ENCODE measurements around the gene MYRFL.
"Not testable (repeated sequence)": the region's sequence is repeated elsewhere in the genome, so short reads cannot be mapped to it uniquely, and the experiment has no call there.

Gene MYRFL

DNA sequence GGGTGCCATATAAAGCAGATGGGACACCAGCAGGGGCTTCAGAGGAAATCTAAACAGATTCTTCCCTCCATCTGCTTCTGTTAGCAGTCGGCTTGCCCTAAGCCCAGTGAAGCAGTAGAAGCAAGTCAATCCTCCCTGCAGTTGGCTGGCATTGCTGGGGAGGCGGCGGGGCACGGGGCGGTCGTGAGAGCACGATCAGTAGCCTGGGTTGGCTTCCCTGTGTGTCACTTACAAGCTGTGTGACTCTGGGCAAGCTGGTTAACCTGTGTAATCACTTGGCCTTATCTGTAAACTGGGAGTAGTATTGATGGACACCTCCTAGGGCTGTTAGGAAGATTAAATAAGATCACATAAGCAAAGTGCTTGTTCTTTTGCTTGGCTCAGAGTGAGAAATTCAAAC is 19.4 kb downstream of the MYRFL start:
- no peak for DNase-seq

DNA sequence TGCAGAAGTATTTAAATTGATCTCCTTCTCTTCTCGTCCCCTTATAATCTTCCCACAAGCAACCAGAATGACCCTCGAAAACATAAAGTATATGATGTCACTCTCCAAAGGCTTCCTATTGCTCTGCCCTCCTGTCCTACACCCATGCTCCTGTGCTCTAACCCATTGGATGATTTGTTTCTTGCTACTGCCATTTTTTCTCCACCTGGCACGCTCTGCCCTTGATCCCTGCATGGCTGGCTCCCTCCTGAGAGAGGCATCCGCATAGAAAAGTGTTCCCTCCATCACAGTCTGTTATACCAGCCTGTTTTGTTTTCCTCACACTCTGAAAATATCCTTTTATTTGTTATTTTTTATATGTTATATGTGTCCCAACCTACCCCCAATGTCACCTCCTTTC is 19.8 kb downstream of the MYRFL start:
- no peak for DNase-seq

DNA sequence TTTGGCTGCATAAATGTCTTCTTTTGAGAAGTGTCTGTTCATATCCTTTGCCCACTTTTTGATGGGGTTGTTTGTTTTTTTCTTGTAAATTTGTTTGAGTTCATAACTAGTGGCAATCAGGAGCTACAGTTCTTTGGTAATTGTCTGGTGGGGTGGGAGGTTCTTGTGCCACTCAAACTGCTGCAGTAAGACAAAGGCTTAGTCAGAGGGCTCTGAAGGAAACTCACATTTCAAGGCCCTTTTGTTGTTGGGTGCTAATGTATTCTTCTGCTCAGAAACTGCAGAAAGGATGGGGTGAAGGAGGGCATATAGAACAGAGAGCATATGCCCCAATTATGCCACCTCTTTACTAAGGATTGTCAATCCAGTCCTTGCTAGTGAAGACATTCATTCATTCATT is 21.9 kb downstream of the MYRFL start:
- DNase-seq = no peak

DNA sequence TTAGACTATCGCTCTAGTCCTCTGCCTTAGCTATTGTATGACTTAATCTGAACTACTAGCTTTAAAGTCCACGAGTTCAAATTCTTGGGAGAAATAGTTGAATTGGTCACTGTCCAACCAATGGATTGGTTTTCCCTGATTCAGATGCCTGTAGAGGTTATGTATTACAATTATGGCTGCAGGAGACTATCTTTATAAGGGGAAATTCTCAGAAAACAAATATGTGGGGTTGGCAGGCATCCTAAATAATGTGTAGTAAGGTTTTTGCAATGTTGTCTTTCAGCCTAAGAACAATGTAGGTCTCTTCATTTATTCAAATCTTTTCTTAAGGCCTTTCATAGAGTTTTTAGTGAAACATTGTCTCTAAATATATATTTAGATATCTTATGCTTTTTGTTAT is 26.9 kb downstream of the MYRFL start:
- no peak for DNase-seq

DNA sequence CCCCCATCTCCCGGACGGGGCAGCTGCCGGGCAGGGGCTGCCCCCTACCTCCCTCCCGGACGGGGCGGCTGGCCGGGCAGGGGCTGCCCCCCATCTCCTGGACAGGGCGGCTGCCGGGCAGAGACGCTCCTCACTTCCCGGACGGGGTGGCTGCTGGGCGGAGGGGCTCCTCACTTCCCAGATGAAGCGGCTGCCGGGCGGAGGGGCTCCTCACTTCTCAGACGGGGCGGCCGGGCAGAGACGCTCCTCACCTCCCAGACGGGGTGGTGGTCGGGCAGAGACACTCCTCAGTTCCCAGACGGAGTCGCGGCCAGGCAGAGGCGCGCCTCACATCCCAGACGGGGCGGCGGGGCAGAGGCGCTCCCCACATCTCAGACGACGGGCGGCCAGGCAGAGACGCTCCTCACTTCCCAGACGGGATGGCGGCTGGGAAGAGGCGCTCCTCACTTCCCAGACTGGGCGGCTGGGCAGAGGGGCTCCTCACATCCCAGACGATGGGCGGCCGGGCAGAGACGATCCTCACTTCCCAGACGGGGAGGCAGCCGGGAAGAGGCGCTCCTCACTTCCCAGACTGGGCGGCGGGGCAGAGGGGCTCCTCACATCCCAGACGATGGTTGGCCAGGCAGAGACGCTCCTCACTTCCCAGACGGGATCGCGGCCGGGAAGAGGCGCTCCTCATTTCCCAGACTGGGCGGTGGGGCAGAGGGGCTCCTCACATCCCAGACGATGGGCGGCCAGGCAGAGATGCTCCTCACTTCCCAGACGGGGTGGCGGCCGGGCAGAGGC is 28.3 kb downstream of the MYRFL start:
- not testable (repeated sequence) for DNase-seq

DNA sequence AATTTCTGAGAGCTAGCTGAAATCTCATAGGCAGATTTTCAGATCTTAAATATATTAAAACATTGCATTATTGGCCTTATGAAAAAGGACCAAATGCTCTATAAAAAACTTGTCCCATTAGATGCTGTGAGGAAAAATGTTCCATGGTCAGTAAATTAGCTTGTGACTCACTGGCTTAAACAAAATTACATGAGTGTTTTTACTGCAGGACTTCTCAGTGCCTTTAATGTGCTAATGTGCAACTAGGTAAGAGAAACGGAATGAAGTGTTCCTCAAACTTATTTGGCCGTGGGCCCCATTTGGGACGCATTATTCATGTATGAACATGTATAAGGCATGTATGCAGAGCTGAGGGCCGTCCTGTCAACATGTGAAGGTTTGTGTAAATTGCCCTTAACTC is 41.7 kb downstream of the MYRFL start:
- no peak for DNase-seq

DNA sequence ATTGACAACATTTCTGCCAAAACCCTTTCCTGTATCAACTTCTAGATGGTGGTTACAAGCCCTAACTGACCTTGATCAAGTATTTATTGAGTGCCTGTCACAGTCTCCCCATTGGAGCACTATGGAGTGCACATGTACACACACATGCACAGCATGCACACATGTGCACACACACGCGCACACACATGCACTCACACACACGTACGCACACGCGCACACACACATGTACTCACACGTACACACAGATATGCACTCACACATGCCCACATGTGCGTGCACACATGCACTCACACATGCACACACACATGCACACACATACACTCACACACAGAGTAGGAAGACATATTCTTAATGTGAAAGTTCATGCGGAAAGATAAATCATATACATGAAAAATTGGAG is 43.7 kb downstream of the MYRFL start:
- no peak for DNase-seq

DNA sequence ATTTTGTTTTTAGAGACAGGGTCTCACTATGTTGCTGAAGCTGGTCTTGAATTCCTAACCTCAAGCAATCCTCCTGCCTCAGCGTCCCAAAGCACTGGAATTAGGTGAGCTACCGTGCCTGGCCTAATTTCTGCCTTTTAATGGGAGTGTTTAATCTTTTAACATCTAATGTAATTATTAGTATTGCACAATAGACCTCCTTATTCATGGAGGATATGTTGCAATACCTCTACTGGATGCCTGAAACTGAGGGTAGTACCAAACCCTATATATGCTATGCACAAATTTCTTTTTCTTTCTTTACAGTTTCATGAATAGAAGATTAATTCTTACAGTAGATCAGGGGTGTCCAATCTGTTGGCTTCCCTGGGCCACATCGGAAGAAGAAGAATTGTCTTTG is 47.8 kb downstream of the MYRFL start:
- no peak for DNase-seq

DNA sequence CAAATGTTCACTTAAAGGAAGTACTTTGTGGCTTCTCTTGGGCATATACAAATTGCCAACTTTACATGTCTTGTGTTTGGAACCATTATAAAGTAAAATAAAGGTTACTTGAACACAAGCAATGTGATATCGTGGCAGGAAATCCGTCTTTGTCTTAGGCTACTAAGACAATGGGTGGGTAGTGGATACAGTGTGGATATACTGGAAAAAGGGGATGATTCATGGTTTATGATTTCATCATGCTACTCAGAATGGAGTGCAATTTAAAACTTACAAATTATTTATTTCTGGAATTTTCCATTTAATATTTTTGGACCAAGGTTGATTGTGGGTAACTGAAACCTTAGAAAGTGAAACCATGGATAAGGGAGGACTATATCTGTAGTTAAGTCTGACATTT is 48.4 kb downstream of the MYRFL start:
- no peak for DNase-seq

DNA sequence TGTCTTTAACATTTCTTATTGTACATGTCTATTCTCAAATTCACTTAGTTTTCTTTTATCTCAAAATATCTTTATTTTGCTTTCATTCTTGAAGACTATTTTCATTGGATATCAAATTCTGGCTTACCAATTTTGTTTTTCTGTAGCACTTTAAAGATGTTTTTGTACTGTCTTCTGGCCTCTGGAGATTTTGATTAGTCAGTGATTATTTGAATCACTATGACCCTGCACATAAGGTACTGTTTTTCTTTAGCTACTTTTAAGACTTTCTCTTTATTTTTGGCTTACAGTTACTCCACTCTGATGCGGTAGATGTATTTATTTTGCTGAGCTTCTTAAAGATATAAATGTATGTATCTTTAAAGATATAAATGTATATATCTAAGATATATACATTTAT is 49.6 kb downstream of the MYRFL start:
- DNase-seq = no peak

DNA sequence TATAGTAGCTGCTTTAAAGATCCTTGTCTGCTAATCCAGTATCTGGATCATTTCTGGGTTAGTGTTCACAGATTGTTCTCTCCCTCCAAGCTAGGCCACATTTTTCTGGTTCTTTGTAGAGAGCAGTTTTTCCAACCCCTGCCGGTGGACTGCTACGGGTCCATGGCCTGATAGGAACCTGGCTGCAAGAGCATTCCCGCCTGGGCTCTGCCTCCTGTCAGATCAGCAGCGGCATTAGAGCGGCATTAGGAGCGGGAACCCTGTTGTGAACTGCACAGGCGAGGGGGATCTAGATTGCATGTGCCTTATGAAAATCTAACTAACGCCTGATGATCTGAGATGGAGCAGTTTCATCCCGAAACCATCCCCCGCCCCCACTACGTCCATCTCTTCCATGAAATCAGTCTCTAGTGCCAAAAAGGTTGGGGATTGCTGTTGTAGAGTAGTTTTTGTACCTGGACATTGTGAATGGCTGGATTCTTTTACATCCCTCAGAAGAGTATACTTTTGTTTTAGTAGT is 50.4 kb downstream of the MYRFL start:
- no peak for DNase-seq

DNA sequence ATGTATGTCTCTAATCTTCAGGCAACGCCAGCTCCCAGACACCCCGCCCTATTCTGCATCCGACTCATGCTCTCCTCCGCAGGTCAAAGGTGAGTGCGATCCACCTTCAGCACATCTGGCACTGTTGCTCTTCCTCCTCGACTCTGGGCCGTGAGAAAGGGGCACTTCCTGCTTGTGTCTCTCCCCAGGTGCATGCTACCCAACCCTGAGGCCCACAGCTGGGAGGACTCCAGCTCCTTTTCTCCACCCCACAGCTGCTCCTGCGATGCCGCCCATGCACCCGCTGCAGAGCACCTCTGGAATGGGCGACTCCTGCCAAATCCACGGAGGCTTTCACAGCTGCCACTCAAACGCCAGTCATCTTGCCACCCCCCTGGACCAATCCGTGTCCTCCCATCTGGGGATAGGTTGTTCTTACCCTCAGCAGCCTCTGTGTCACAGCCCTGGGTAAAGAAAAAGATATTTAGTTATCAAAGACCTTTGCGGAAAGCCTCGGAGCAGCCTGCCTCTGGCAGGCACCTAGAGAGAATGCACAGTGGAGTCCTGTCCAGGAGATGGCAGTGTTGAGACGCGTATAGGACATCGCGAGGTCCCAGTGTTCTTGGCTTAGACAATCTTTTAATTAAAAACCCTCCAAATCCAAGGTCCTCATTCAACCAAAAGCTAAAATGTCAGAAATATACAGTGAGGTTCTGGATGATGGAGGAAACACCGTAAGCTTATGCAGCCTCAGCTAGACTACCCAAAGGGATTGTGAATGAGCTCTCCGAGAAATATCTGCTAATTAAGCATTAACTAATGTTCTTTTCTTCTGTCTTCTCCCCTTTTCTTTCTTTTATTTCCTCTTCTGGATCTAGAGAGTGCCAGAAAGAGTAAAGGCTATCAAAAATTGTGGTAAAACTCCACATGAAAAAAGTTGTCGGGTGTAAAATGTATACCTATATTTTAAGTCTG is 54.3 kb downstream of the MYRFL start:
- DNase-seq = peak; percentile 47

DNA sequence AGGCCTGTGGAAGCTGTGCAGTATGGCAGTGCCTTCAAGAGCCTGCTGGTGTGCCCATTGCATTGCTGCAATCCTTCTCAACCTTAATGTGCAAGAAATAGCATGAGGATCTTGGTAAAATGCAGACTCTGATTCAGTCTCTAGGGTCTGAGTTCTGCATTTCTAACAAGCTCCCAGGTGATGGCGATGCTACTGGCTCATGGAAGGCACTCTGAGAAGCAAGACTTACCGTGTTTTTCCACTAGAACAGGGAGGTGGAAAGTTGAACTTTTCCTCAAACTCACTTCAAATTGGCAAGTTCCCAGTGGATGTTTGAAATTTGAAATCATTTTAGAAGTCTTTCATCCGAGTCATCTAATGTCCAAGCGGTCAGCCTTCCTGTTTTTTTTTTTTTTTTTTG is 55.5 kb downstream of the MYRFL start:
- no peak for DNase-seq

DNA sequence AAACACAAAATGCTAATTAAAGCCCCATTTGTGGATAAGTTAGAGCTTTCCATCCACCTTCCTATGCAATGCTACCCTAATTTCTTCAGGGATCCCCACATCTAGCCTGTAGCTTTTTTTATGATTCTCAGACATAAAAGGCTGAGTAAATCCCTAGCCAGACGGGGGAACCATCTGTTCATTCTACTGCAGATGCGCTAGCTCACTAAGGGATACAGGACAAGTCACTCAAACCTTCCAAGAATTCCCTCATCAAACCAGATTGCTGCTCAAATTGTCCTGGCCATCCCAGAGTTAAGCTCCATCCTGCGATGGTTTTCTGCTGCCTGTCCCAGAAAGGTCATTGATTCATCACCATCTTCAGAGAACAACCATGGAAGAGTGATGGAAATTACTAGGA is 56.7 kb downstream of the MYRFL start:
- DNase-seq = no peak

DNA sequence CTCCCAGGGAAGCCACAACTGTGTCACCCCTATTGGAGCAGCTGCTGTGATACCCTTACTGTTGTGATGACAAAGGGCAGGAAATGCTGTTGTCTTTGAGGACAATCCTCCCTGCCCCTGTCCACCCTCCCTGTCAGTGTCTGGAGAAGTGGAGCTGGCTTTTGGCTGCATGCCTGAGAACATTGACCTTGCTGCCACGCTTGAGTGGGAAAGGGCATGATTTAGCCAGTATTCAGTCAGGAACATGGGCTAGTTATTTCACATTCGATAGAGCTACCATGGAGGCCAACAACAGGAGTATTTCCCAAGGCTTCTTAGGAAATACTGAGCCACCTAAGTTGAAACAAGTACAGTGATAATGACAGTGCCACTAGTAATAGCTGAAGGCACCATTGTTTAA is 59.4 kb downstream of the MYRFL start:
- no peak for DNase-seq

DNA sequence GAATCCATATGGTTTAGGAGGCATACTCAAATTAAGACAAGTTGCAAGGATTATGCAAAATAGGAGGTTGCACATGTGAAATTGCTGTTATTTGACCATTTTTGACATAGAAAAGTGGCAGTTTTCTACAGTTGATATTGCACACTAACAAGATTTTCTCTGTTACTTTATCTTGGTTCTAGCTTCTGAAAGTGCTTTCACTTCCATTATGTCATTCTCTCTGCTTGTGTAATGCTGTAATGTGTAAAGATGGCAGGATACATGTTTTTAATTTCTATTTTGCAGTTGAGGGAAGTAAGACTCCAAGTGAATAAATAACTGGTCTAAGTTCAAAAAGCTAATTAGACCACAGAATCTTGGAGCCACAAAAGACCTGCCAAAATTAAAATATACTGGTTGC is 60.6 kb downstream of the MYRFL start:
- DNase-seq = no peak

DNA sequence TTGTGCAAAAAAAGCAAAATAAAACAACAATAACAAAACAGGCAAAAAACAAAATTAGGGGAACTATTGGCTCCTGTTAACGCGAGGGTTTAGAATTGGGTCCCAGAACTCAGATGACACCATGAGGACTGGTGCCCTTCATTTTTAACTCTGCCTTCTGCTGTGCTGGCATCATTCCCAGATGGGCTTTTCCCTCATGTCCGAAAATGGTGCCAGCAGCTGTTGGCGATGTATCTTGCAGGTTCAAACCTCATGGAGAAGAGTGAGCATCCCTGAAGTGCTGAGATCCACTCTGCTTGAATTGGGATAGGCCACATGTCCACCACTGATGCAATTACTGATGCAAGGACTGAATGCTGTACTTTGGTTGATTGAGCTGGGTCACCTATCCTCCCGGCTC is 61.1 kb downstream of the MYRFL start:
- no peak for DNase-seq

DNA sequence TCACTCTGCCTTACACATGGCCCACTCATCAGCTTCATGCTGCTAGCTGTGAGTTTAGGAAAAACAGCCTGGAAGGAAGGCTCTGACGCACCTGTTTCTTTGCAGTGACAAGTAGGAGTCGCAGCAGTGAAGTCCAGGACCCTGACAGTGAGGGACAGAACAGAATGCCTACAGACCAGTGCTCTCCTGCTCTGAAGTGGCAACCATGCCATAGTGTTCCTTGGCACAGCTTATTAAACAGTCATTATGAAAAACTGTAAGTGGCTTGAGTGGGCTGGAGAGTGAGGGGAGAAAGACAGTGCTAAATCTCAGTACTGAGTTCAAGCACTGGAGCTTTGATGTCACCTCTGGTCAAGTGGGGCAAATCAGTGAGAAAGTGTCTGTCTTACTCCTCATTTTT is 61.7 kb downstream of the MYRFL start:
- no peak for DNase-seq

DNA sequence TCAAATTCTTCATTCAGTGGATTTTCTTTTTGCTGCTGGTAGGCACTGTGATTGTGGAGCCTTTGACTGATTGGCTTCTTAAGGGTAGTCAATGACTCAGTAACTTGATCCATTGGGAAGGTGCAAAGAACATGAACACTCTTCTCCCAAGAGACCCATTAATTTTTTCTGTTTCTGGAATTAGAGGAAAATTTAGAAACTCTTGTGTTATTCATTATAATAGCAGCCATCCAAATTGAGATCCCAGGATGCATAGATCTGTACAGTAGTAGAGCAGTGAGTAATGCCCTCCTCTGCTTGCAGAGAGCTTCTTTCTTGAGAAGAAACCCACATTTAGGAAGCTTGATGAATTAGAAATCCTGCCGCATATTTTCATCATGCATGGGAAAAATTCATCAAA is 63.9 kb downstream of the MYRFL start:
- no peak for DNase-seq

DNA sequence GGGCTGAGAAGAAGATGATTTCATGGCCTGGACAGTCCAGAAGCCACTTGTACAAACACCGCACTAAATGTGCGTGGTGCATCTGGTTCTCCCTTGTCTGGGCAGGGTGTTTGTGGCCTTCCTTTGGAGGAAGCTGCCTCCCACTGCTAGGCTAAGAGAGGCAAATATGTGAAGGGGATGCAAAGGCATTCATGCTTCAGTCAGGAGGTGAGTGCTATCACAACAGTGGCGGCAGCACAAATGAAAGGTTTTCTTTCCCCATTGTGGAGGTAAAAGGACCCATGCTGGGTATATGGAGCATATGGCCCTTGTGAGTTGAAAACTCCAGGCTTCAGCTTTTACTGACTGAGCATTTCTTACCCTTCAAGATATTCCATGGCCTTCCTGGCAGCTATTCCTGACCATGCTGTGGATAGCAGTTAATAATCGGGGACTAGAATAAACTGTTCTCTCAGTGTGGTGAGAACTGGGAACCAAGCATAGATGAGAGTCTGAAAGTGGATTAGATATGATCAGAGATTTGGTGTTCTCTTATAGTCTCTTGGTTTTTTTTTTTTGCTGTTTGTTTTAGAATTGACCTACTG is 69.9 kb downstream of the MYRFL start:
- no peak for DNase-seq

DNA sequence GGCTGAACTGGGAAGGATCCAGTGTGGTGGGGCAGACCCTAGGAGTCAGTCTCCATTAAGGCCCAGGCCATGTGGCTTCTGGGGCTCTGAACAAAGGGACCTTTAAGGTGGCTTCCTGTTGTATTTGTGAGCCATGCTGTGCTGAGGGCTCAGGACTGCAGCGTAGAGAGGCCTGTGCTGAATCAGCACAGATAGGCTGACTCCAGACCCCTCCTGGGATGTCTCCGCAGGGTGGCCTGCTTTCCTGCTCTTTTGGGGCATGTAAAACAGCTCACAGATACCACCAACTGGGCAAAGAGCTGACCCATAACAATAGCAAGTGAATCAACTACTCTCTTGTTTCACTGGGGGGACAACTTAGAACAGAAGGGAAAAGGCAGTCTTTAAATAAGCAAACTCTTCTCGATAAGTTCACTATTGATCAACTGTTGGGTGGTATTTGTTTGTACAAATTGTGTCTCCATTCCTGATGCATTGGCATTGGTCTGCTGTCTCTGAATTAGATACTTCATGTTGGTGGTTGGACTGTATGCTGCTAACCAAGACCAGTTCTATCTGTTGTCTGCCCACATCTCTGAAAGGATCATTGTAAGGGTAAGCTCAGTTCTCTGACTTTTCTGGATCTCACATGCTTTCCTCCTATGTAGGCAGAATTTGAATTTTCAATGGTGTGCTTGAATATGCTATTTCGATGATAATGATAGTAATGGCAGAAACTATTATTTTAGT is 71.8 kb downstream of the MYRFL start:
- DNase-seq = no peak

DNA sequence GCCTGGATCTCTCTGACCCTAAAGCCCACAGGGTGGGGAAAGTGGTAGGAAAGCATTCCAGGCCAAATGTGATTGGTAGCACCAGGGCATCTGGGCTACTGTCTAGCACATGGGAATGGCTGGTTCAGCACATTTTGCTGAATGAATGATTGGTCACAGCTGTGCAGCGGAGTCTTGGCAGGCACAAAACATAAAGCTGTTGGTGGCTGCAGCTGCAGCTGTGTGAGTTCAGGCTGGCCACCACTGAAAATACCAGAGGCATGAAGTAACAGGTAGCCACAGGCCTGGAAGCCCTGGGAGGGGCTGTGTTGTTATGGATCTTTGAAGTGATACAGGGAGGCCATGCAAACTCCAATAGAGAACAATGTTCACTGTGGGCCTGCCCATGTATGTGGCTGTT is 72.7 kb downstream of the MYRFL start:
- no peak for DNase-seq

DNA sequence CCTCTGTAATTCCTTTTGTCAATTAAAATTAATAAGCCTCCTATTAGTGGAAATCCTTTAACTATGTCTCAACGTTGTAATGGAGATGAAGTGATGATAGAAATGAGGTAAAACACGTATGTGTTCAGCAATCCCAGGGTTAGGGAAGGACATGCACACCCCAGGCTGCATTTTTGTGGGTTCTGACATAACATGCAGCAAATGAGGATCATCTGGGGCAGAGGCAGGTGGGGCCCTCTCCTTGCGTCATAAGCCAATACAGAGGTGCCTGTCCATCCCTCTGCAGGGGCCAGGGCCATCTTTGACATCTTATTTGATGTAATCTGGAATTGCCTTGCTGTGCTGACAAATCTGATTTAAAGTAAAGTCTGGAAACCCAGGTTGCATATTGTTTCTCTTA is 73.2 kb downstream of the MYRFL start:
- DNase-seq = no peak
